ENCODE measurements around the gene GOLGB1.

GOLGB1 gene

GRCh38 chr3:121637922-121638321 is 111.6 kb downstream of the GOLGB1 start:
- no peak for DNase-seq (ENCODE audit: low spot score)

GRCh38 chr3:121630355-121630754 is 119.2 kb downstream of the GOLGB1 start:
- DNase-seq (ENCODE audit: low spot score) = no peak

- DNase-seq (ENCODE audit: low spot score) = no peak
Observed at GRCh38 chr3:121629601-121630000, 119.9 kb downstream of the GOLGB1 start.

GRCh38 chr3:121627622-121628021 is 121.9 kb downstream of the GOLGB1 start:
- no peak for DNase-seq (ENCODE audit: low spot score)

GRCh38 chr3:121627211-121627610 is 122.3 kb downstream of the GOLGB1 start:
- DNase-seq (ENCODE audit: low spot score) = no peak

- no peak for DNase-seq (ENCODE audit: low spot score)
Observed at GRCh38 chr3:121626495-121626894, 123.0 kb downstream of the GOLGB1 start.

- DNase-seq (ENCODE audit: low spot score) = no peak
Observed at GRCh38 chr3:121624147-121624899, 125.2 kb downstream of the GOLGB1 start.

GRCh38 chr3:121621491-121621890 is 128.1 kb downstream of the GOLGB1 start:
- DNase-seq (ENCODE audit: low spot score) = no peak

GRCh38 chr3:121619691-121620090 is 129.8 kb downstream of the GOLGB1 start:
- no peak for DNase-seq (ENCODE audit: low spot score)

Measured in iPS-NIHi11 (cell line).